ELR (cell line): ENCODE measurements around the gene PARD3B.

ENCODE experiments used
- DNase-seq: peaks from one replicate; pipeline ENCODE4 v3.0.0-alpha.2; 2015; ENCODE audit warnings: low read depth

Gene PARD3B

DNA sequence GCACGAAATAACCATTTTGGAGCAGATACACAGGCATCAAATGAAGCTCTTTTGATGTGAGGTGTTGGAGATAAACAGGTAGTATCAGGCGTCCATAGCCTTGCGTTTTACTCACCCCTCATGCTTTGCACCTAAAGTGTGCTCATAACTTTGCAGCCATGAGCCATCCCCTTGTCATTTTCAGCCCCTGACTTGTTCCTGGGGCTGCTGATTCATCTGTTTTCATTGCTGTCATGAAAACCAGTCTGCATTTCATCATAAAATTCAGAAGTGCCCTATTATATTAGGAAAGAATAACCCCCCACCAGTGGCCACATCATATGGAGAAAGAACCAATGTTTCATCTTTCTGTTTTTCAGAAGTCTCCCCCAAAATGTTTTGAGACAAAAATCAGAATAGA, 807.3 kb downstream of the PARD3B start:
- peak; percentile 28 for DNase-seq

DNA sequence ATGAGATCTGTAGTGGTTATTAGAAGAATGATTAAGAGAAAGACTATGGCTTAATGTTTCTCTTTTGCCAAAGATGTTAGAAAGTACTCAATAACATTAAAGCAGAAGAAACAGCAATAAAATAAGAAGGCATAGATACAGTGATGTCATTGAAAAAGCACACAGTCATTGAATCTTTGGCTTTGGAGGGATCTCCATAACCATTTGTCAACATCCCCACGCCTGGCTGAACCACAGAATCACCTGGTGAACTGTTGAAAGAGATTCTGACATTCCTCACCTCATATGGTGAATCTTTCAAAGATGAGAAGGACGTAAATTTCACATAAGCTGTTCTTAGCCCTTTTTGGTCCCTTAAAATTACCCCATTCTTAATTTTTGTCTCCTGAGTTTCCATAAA, 812.5 kb downstream of the PARD3B start:
- DNase-seq: no peak

DNA sequence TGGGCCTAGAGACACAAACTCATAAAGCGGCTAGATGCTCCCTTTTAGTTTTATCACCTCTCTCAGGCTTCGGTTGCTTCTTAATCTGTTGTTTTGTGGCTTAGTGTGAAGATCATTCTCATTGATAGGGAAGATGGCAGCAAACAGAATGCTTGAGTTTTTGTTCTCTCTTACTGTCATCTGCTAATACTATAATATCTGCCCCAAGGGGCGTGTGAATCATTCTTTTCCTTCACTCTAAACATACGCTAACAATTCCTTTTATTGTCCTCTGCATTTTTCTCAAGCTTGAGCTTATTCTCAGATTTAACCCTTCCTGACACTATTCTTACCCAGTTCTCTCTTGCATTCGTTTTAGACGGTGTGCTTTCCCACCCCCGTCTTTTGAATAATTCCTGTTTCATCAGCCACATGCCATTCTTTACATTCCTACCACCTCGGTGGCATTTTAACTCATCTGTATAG, 813.1 kb downstream of the PARD3B start:
- peak; percentile 17 for DNase-seq

DNA sequence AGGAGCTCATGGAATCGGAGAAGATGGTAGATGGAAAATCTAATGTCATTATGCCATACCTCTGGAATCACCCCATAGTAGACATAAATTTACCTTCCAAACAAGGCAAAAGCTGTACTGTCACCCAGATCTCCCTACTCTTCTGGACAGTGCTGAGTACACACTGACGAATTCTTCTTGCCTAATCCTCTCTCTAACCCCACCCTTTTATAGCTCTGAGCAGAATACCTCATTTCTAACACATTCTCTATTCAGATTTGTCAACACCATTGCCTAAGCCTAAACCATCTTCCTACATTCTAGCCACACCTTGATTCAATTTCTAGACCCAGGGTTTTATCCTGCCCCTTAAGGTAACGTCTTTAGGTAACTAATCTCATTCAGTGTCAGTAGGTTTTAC, 816.0 kb downstream of the PARD3B start:
- peak; percentile 15 for DNase-seq

DNA sequence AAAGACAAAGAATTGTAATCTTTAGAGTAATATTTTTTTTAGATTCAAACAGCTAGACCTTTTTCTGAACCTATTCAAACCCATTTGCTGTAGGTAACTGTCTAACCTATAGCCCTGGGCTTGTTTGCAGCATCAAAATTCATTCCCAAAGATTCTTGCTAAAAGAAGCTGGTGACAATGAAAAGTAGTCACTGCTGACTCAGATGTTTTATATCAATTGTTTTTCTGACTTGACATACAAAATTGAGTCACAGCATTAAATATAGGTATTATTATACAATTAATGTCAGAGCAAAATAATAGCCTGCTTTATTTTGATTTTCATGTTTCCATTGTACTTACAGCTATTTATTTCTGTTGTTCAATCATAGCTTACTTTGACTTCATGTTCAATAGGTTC, 816.7 kb downstream of the PARD3B start:
- DNase-seq: no peak

DNA sequence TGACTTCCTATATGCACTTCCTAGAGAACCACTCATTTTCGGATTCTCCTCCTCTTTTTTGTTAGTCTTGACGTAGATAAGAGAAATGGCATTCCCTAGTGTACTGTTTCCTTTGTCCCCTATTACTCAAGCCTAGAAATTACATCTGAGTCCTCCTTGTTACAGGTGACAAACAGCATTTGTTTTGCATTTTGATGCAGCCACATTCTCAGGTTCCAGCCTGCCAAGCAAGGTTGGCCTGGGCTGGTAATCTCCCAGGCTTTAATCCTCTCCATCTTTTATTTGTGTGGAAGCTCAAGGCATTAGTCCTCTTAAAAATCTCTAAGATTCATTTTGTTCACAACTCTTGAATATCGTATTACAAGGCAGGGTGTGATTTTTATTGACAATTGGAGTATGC, 819.0 kb downstream of the PARD3B start:
- DNase-seq: no peak

DNA sequence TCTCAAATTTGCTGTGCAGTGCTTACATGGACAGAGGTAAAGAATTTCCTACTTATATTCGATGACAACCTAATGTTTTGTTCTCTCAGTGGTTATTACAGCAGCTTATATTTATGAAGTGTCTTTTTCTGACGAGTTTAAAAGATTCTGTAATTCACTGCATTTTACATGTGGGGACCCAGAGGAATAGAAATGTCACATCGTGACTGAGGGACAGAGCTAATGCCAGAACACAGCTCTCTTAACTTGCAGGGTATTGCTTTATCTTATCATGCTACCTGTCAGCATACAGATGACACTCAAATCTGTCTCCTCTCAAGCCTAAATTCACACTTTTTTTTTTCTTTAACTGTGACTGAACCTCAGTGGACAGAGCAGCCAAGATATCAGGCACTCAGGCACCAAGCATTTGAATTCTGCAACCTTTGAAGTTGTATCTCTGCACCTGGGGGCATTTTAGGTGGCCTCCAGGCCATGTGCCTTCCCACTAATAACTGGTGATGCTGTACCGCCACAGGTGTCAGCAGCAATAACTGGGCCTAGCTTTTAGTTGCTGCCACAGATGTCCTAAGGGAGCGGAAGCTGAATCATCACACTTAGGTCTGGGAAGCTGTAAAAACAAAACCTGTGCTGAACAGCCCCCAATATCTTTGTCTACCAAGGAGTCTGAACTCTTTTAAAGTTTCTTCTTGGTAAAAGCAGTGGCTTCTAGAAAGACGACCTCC, 821.2 kb downstream of the PARD3B start:
- DNase-seq: peak; percentile 4

DNA sequence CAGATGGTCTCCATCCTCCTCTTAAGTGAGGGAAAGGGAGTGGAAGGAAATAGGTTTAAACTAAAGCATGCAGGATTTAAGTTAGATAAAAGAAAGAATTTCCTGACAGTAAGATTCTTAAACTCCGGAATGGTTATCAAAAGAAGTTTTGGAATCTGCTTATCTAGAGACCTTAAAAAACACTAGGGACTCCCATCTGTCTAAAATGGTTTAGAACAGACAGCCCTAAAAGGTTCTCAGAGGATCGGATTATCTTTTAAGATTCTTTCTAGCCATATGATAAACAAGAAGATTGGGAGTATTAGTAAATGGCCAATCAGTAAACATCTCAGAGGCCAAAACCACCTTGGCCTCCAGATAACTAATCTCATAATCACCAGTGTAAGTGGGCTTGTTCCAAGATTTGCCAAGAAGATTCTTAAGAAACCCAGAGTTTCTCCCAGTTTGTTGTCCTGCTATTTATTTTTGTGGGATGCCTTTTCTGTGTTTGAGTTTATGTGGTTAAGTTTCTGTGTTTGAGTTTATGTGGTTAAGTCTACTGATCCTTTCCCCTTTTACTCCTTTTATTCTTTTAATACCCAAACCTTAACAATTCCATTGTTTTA, 822.2 kb downstream of the PARD3B start:
- no peak for DNase-seq

DNA sequence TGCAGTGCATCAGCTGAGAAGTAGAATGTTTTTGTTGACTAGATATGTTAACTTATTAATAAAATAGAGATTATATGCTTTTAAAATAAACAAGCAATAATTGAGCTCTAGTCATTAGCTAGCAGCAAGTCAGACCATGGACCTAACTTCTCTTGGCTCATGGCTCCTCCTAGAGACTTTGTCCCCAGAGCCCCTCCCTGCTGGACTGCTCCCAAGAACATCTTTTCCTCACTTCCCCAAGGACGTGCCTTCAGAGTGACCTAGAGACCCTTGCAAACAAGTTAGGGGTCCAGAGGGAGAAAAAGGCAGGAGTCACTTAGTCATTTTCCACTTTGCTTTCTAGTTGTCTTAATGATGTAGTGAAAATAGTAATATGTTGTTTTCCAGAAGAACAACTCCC, 824.5 kb downstream of the PARD3B start:
- DNase-seq: no peak

DNA sequence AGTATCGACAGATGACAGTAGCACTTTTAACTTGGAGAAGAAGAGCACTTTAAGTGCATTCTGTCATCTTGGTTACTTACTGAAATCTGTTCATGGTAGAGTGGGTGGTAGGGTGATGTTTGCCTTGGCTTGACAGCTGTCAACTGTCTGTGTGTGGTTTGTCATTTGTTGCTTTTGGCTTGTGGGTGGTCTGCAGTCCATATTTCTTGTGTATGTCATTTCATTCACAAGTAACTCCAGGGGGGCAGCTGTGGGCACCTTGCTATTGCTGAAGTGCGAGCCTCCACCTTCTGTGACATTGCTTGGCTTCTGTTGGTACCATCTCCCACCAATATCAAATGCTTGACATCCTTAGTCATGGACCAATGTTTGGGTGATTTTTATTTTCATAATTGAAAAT, 825.5 kb downstream of the PARD3B start:
- DNase-seq: no peak

DNA sequence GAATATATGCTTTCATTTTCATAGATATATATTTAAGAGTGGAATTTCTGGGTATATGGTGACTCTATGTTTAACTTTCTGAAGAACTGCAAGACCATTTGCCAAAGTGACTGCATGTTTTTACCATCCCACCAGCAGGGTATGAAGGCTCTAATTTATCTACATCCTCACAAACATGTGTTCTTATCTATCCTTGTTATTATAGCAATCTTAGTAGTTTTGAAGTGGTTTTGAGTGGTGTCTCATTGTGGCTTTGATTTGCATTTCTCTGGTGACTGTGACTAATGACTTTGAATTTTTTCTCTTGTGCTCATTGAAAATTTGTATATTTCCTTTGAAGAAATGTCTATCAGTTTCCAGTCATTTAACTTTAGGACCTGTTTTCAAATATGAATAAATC, 826.9 kb downstream of the PARD3B start:
- peak; percentile 26 for DNase-seq

DNA sequence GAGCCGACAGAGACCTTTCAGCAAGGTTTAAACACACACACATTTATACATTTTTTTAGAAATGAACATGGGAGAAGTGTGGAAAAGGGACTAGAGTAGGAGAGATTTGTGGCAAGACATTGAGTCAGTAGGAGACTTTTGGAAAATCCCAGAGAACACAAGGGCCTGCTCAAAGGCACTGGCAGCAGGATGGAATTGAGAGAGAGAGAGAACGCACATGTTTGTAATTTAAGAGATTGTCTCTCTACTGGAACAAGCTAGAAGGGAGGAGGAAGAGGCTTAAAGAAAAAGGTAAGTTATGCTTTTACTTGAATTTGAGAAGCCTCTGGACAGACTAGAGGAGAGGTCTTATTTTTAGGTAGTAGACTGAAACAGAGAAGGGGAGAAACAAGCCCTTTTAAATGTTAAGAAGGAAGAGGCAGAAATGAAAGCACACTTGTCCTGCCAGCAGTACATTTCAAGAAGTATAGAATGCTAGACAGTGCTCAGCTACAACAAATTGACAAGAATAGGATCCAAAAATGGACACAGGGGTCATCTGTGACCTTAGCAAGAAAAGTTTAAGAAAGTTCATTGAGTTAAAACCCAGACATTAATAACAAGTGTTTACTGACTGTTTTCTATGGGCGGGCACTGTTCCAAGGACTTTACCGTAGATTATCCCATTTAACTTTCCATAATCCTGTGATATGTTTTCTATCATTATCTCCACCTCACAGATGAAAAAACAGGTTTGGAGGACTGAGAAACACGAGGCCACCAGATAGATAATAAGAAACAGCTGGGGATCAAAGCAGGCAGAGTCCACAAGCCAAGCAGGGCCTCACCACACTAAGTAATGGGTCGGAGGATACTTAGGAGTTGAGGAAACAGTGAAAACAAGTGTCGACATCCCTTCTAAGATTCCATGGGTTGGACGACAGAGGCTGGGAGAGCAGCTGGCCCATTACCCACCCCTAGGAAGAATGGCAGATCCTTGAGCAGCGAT, 830.5 kb downstream of the PARD3B start:
- DNase-seq: no peak

DNA sequence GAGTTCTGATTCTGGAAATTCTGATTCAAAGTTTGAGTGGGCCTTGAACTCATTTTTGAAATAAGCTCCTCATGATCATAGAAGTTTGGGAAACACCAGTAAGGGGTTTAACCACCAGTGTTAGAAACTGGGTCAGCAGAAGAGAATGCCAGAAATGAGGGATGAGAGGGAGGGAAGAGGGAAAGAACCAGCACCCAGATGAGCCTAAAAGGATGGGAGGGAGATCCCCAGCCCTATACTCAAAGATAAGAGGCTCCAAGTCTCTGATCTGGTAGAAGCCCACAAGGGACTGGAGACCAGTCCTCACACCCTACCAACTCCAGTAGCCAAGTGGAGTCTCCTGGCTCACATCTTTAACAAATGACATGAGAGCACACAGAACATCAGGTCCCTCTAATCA, 832.0 kb downstream of the PARD3B start:
- no peak for DNase-seq

DNA sequence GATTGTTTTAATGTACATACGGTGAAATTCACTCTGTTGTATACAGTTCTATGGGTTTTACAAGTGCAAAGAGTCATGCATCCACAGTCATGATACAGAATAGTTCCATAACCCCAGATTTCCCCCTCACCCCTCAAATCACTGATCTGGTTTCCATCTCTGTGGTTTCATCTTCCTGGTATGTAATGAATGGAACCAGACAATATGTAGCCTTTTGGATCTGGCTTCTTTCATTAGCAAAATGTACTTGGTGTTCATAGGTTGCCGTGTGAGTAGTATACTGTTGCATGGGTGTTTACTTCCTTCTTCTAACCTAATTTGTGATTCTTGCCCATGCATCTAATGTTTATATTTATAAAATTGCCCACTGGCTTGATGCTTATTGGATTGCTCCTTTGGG, 838.3 kb downstream of the PARD3B start:
- no peak for DNase-seq

DNA sequence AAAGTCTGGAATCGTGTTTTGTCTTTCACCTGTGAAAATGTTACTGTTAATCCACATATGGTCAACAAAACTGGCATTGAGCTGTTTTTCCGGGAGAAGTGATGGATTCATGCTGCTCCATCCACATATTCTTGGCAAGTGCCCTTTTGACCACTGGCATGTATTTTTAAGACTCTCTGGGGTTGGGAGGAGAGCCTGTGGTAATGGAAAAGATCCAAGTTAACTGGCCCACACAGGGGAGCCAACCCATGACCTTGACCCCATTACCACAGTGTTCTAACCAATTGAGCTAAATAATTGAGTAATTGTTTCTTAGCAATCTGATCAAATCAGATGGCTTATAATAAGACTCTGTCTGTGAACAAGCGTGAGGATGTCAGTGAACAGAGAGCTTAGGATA, 840.8 kb downstream of the PARD3B start:
- no peak for DNase-seq

DNA sequence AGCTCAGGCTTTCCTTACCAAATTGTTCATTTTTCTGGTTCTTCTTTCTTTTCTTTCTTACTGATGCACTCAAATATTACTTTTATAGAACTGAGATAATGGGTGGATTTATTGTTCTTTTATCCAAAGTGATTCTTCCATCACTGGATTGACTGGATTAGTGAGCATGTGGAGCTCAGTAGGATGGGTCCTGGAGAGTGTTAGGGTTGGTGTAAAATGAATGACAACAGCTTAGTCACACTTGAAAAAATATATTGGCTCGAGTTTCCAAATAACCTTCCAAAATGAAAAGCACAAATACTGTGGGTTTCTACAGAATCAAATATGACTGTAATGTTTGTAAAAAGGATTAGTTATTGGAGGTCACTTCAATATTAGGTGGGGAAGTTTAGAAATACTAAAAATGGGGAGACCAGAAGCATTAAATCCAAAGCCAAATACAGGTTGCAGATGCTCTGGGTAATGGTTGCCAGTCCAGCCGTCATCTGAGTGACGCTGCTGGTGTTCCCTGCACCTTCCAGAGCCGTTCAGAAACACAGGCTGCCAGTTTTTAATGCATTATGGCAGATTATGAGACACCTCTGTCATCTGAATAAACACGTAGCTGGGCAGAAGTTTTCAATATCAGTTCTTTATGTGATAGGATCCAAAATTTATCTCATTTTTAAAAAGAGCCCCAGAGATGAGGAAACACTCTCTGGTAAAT, 842.2 kb downstream of the PARD3B start:
- no peak for DNase-seq

DNA sequence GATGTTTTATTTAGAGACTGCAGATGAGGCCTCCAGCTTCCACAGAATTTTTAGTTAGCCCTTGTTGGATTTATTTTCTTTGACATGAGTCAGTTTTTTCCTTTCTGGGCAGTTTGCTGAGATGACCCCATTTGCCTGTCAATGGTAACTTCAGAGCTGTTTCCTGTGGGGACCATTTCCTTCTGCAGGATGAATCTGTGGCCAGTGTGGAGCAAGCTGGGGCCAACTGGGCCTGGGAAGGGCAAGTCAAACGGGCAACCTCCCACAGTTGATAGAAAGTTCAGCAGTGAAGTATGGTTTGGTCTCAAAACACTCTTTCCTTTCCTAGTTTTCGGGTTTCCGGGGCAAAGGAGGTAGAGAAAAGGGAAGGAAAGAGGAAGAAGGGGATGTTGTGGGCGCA, 845.6 kb downstream of the PARD3B start:
- DNase-seq: no peak

DNA sequence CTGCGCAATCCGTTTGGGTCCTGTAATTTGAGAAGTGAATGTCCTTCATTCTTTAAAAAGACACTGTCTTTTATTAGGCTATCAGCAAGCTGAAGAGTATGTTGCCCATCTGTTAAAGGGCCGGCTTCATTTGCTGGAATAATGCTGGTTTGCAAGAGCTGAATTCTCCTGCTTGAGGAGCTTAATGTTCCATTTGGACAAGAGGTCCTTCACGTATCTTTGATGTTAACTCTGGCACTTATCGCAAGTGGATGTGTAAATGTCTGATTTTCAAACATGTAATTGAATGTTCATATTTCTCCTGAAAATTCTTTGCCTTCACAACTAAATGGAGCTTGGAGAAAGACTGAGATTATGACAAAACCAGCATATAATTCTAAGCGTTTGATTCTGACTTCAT, 856.2 kb downstream of the PARD3B start:
- no peak for DNase-seq

DNA sequence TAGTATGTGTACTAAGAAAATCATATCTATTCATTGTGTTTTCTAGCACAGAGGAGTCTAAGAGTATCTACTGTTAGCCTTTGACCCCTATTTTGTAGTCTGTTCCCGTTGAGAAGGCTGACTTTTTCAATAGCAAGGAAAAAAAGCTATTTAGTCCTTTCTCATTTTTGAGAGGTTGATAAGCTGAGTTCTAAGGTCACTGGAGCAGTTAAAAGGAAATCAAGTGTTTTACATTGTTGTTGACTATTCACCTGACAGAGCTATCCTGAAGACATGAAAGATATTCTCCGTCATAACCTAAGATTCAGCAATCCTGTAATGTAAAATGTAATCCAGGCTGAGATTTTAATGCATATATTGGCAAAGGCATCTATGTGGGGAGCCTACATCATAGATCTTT, 856.7 kb downstream of the PARD3B start:
- DNase-seq: no peak

DNA sequence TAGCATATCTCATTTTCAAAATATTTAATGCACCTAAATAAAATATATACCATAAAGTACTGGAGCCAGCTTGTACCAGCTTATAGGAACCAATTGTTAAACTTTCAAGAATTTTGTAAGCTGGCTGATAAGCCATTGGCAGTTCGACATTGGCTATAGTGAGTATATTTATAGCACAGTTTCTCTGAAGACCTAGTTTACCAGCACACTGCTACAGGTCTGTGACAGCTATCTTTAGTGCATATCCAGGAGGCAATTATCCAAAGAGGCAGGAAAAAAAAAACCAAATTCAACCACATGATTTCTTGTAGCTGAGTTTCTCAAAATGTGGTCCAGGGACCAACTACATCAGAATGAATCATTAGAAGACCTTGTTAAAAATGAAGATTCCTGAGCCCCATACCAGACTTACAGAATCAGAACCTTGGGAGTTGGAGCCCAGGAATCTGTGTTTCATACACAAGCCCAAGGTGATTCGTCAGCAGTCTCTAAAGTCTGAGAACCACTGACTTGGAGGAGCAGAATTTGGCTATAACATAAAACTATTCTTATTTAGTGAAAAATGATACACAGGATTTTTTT, 858.1 kb downstream of the PARD3B start:
- DNase-seq: no peak

DNA sequence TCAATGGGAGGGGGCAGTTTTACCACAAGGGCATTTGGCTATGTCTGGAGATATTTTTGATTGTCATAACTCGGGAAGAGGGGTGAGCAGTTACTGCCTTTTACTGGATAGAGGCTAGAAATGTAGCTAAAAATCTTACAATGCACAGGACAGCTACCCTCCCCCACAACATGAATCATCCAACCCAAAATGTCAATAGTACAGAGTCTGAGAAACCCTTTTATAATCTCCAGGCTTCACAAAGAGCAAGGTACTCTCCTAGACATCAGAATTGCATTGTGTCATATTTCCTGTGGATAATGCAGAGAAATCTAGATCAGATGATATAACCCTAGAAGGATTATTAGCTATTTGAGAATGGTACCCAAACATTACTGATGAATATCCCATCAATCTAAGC, 859.9 kb downstream of the PARD3B start:
- peak; percentile 63 for DNase-seq

DNA sequence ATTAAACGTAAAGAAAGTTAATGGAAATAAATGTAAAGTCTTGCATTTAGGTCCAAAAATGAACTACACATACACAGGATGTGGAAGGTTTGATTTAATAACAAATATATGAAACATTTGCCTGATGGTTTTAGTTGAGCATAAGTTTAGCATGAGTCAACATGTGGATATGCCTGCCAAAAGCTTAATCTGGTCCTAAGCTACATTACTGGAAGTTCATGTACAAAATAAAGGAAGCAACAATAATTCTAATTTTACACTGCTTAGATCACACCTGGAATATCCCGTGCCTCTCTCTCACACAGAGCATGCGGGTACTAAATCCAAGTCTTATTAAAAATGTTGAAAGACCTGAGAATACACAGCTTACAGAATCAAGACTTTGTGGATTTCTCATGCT, 860.5 kb downstream of the PARD3B start:
- DNase-seq: peak; percentile 76
